Testis (tissue), 3 donors: ENCODE data around the gene RTF2. TPM values are rescaled to one million over a fixed set of nuclear protein-coding genes. Genes with fewer than 3 reads are reported as not detected.

Experiments used
- DNase-seq: peaks from one replicate; pipeline ENCODE4 v3.0.0-alpha.2; 2019
- H3K27ac ChIP-seq, 2 donors: fragments of 200-600 bp; sonication (generic); one replicate each; pipeline ENCODE4 v1.5.1; 2019
- H3K27me3 ChIP-seq: fragments of 200-600 bp; sonication (generic); one replicate; pipeline ENCODE4 v1.5.1; 2019
- H3K36me3 ChIP-seq: fragments of 200-600 bp; sonication (generic); one replicate; pipeline ENCODE4 v1.5.1; 2017; ENCODE audit warnings: low read depth; ENCODE audit errors: missing control alignments
- H3K4me1 ChIP-seq: fragments of 200-600 bp; sonication (generic); one replicate; pipeline ENCODE4 v1.5.1; 2019
- H3K4me3 ChIP-seq, 2 donors: fragments of 200-600 bp; sonication (generic); one replicate each; pipeline ENCODE4 v1.5.1; 2017 to 2019
- H3K9me3 ChIP-seq: fragments of 200-600 bp; sonication (generic); one replicate; pipeline ENCODE4 v1.5.1; 2017
- CTCF ChIP-seq, 3 experiments: fragments of 450-650 bp in 2 of 3; fragments of 200-600 bp in 1 of 3; sonication (generic) in 1 of 3; IDR thresholded peaks; one replicate each; pipeline ENCODE4 v1.5.1; 2016 to 2019; ENCODE audit warnings: antibody characterized with exemption in 3 of 3, mild to moderate bottlenecking in 2 of 3, moderate library complexity in 1 of 3
- POLR2A ChIP-seq: fragments of 450-650 bp; IDR thresholded peaks from one replicate; pipeline ENCODE4 v1.6.1; 2017; ENCODE audit warnings: antibody characterized with exemption, mild to moderate bottlenecking, moderate library complexity
- WGBS, 2 donors: methylation state at CpG; one replicate each; pipeline ENCODE4 v1.1.5; 2018; 5-methylcytosine and 5-hydroxymethylcytosine counted together
- intact Hi-C: fragments of 100-400 bp; cut with DNase I; formaldehyde crosslinking; loops from one replicate; pipeline ENCODE4 v1.15.1; 2023; ENCODE audit warnings: low total_unique reads
- polyA plus RNA-seq: library from polyadenylated mRNA; stranded (reverse); fragments of 350-450 nt; fragmentation: Illumina TruSeq; extraction: RNeasy Lipid Tissue Mini Kit (QIAGEN cat#74804); gene quantifications from one replicate; pipeline ENCODE4 v1.2.3, GENCODE V29; 2014; ENCODE audit warnings: low read depth, low replicate concordance; ENCODE audit not compliant: insufficient read depth
- total RNA-seq, 2 donors: library from RNA; depleted of rRNA; stranded (reverse); fragments of >200 nt; gene quantifications; one replicate each; pipeline ENCODE4 v1.2.3, GENCODE V29; 2016

The RTF2 gene
- total and polyA plus RNA-seq, 3 donors from 2014 or later, result 76.4 to 144 (median 80.4) TPM

- no peak for TF ChIP-seq CTCF (IDR thresholded peaks at IDR 0.05)
- no peak for TF ChIP-seq POLR2A
- DNase-seq, result no peak
- Histone ChIP-seq H3K9me3 (no peaks in the 10 kb centered on the region), H3K27ac (no peak overlapping the region), H3K4me3 (no peak overlapping the region), H3K27me3 (no peaks in the 10 kb centered on the region), H3K4me1 (no peaks in the 10 kb centered on the region), H3K36me3 (no peaks in the 10 kb centered on the region)
- 93 to 95% methylated on average over 7 of the region's 7 CpGs for WGBS, 2 donors
- intact Hi-C loops, result no loop called here
Observed at GRCh38 chr20:56517211-56517610, 48.8 kb downstream of the RTF2 start.

- H3K4me3 ChIP-seq, result no peak overlapping the region
- TF ChIP-seq CTCF (IDR thresholded peaks at IDR 0.05) (no peak), POLR2A (no peak)
- intact Hi-C loops, result no loop called here
- no peaks in the 10 kb centered on the region for H3K36me3 ChIP-seq
- no peaks in the 10 kb centered on the region for H3K9me3 ChIP-seq
- WGBS, 2 donors, result 90 to 94% methylated on average over 8 of the region's 8 CpGs
- H3K27ac ChIP-seq, result no peak overlapping the region
- H3K27me3 ChIP-seq, result no peaks in the 10 kb centered on the region
- DNase-seq, result no peak
- H3K4me1 ChIP-seq, result no peaks in the 10 kb centered on the region
Observed at GRCh38 chr20:56517641-56518040, 49.2 kb downstream of the RTF2 start.

GRCh38 chr20:56518126-56518525 lies 49.7 kb downstream of the RTF2 start:
- Histone ChIP-seq H3K4me1 (no peaks in the 10 kb centered on the region), H3K4me3 (no peak overlapping the region), H3K27ac (no peak overlapping the region), H3K27me3 (no peaks in the 10 kb centered on the region), H3K9me3 (no peaks in the 10 kb centered on the region), H3K36me3 (no peaks in the 10 kb centered on the region)
- WGBS, 2 donors, result 96 to 98% methylated on average over 14 of the region's 14 CpGs
- TF ChIP-seq POLR2A (no peak), CTCF (IDR thresholded peaks at IDR 0.05) (no peak)
- intact Hi-C loops, result no loop called here
- DNase-seq, result no peak

- no peak overlapping the region for H3K4me3 ChIP-seq
- no peaks in the 10 kb centered on the region for H3K4me1 ChIP-seq
- H3K36me3 ChIP-seq, result no peaks in the 10 kb centered on the region
- no peak overlapping the region for H3K27ac ChIP-seq
- H3K27me3 ChIP-seq, result no peaks in the 10 kb centered on the region
- no peaks in the 10 kb centered on the region for H3K9me3 ChIP-seq
- intact Hi-C loops, result no loop called here
- no peak for TF ChIP-seq CTCF (IDR thresholded peaks at IDR 0.05)
- TF ChIP-seq POLR2A, result no peak
- 90 to 94% methylated on average over 10 of the region's 10 CpGs for WGBS, 2 donors
- DNase-seq, result no peak
Observed at GRCh38 chr20:56518721-56519398, 50.4 kb downstream of the RTF2 start.

- H3K9me3 ChIP-seq, result no peaks in the 10 kb centered on the region
- H3K4me1 ChIP-seq, result no peaks in the 10 kb centered on the region
- DNase-seq, result no peak
- WGBS, 2 donors, result 98 to 99% methylated on average over 10 of the region's 10 CpGs
- TF ChIP-seq CTCF (IDR thresholded peaks at IDR 0.05) (no peak), POLR2A (no peak)
- H3K4me3 ChIP-seq, result no peak overlapping the region
- intact Hi-C loops, result no loop called here
- no peaks in the 10 kb centered on the region for H3K27me3 ChIP-seq
- H3K36me3 ChIP-seq, result no peaks in the 10 kb centered on the region
- H3K27ac ChIP-seq, result no peak overlapping the region
Observed at GRCh38 chr20:56519551-56519950, 51.1 kb downstream of the RTF2 start.
